NCI-H2196 (cell line): Measurements from ENCODE around the gene SPCS1.
"Not testable (repeated sequence)": the region's sequence is repeated elsewhere in the genome, so short reads cannot be mapped to it uniquely, and the experiment has no call there.

Source experiments
- DNase-seq: peaks from one replicate; lab custom pipeline; 2025; ENCODE audit not compliant: unreplicated experiment; lab: John Stamatoyannopoulos, UW

Gene SPCS1

GRCh38 chr3:52728753-52729152 lies 22.8 kb downstream of the SPCS1 start:
- DNase-seq = not testable (repeated sequence)

GRCh38 chr3:52730681-52731080 lies 24.8 kb downstream of the SPCS1 start:
- DNase-seq = no peak

GRCh38 chr3:52731590-52731989 lies 25.7 kb downstream of the SPCS1 start:
- DNase-seq = no peak

GRCh38 chr3:52733256-52733891 lies 27.5 kb downstream of the SPCS1 start:
- DNase-seq = no peak

GRCh38 chr3:52739730-52740129 lies 33.8 kb downstream of the SPCS1 start:
- DNase-seq = no peak

- peak; percentile 6 for DNase-seq
These were observed 36.6 kb downstream of the SPCS1 start for GRCh38 chr3:52742418-52743041.

- DNase-seq = no peak
These were observed 37.2 kb downstream of the SPCS1 start for GRCh38 chr3:52743152-52743551.

- no peak for DNase-seq
These were observed 37.8 kb downstream of the SPCS1 start for GRCh38 chr3:52743721-52744120.

GRCh38 chr3:52752045-52752660 lies 46.2 kb downstream of the SPCS1 start:
- DNase-seq = no peak

- no peak for DNase-seq
These were observed 48.5 kb downstream of the SPCS1 start for GRCh38 chr3:52754373-52754772.

GRCh38 chr3:52756141-52756540 lies 50.2 kb downstream of the SPCS1 start:
- DNase-seq = no peak
